ENCODE data around the gene CD300LG. TPM values are rescaled to one million over a fixed set of nuclear protein-coding genes. Genes with fewer than 3 reads are reported as not detected.
"Not testable (repeated sequence)": the region's sequence is repeated elsewhere in the genome, so short reads cannot be mapped to it uniquely, and the experiment has no call there.

CD300LG gene
- polyA plus RNA-seq (2011; rRNA removed) (not detected in 2 replicates), polyA minus RNA-seq (2011; rRNA and poly(A)+ RNA removed) (not detected in 2 replicates)

GRCh38 chr17:43846963-43847371 lies at the start of gene CD300LG:
Gene CD300LG, plus strand, starts transcription at chr17:43847176. Its CDS starts 41 bp downstream, at chr17:43847217.
- DNase-seq (ENCODE audit: low read depth, low spot score) = no peak
- POLR2A ChIA-PET = no interaction called here
- Histone ChIP-seq H3K27me3 (ENCODE audit: control insufficient read depth, insufficient read depth, low read length) (peaks cover 21% of the 10 kb centered on the region), H3K9me3 (ENCODE audit: control insufficient read depth, insufficient read depth, low read length) (no peaks in the 10 kb centered on the region), H3K27ac (ENCODE audit: low read depth, low read length) (no peak within 1 kb of the TSS), H3K4me3 (ENCODE audit: low read depth, low read length) (no peak within 1 kb of the TSS)
- no peak for TF ChIP-seq CTCF (IDR thresholded peaks at IDR 0.05; ENCODE audit: low read depth, low read length)
- CTCF ChIA-PET = interaction anchor here (0.7 to 3.5 kb wide), 28 partner anchors 9 to 270 kb away, joined by 3 to 32 read pairs (median 5); partner anchors contain the start of genes MPP3 and NAGS

GRCh38 chr17:43798024-43798423 lies 49.0 kb upstream of the CD300LG start:
- POLR2A ChIA-PET; H3K27me3 ChIP-seq (ENCODE audit: control insufficient read depth, insufficient read depth, low read length); H3K4me3 ChIP-seq (ENCODE audit: low read depth, low read length); H3K9me3 ChIP-seq (ENCODE audit: control insufficient read depth, insufficient read depth, low read length); H3K27ac ChIP-seq (ENCODE audit: low read depth, low read length); DNase-seq (ENCODE audit: low read depth, low spot score); CTCF ChIA-PET: not testable (repeated sequence)

GRCh38 chr17:43799047-43799446 lies 47.9 kb upstream of the CD300LG start:
- POLR2A ChIA-PET = no interaction called here
- CTCF ChIA-PET = no interaction called here
- H3K4me3 ChIP-seq (ENCODE audit: low read depth, low read length) = no peak overlapping the region
- no peak for TF ChIP-seq CTCF (IDR thresholded peaks at IDR 0.05; ENCODE audit: low read depth, low read length)
- no peak for DNase-seq (ENCODE audit: low read depth, low spot score)
- H3K9me3 ChIP-seq (ENCODE audit: control insufficient read depth, insufficient read depth, low read length) = peaks cover 5% of the 10 kb centered on the region
- no peak overlapping the region for H3K27ac ChIP-seq (ENCODE audit: low read depth, low read length)
- H3K27me3 ChIP-seq (ENCODE audit: control insufficient read depth, insufficient read depth, low read length) = no peaks in the 10 kb centered on the region

GRCh38 chr17:43800736-43801135 lies 46.2 kb upstream of the CD300LG start:
- H3K9me3 ChIP-seq (ENCODE audit: control insufficient read depth, insufficient read depth, low read length) = peaks cover 5% of the 10 kb centered on the region
- POLR2A ChIA-PET = no interaction called here
- no peak for TF ChIP-seq CTCF (IDR thresholded peaks at IDR 0.05; ENCODE audit: low read depth, low read length)
- no peak overlapping the region for H3K27ac ChIP-seq (ENCODE audit: low read depth, low read length)
- DNase-seq (ENCODE audit: low read depth, low spot score) = no peak
- H3K4me3 ChIP-seq (ENCODE audit: low read depth, low read length) = no peak overlapping the region
- CTCF ChIA-PET = interaction anchor here (1.5 kb wide), 1 partner anchor 45 kb away, joined by 5 read pairs; no protein-coding TSS in a partner anchor
- H3K27me3 ChIP-seq (ENCODE audit: control insufficient read depth, insufficient read depth, low read length) = no peaks in the 10 kb centered on the region

- no peak for TF ChIP-seq CTCF (IDR thresholded peaks at IDR 0.05; ENCODE audit: low read depth, low read length)
- peaks cover 5% of the 10 kb centered on the region for H3K9me3 ChIP-seq (ENCODE audit: control insufficient read depth, insufficient read depth, low read length)
- POLR2A ChIA-PET = no interaction called here
- no peak overlapping the region for H3K4me3 ChIP-seq (ENCODE audit: low read depth, low read length)
- CTCF ChIA-PET = no interaction called here
- DNase-seq (ENCODE audit: low read depth, low spot score) = no peak
- no peaks in the 10 kb centered on the region for H3K27me3 ChIP-seq (ENCODE audit: control insufficient read depth, insufficient read depth, low read length)
- H3K27ac ChIP-seq (ENCODE audit: low read depth, low read length) = no peak overlapping the region
These were observed 45.1 kb upstream of the CD300LG start for GRCh38 chr17:43801844-43802243.

- TF ChIP-seq CTCF (IDR thresholded peaks at IDR 0.05; ENCODE audit: low read depth, low read length) = no peak
- H3K9me3 ChIP-seq (ENCODE audit: control insufficient read depth, insufficient read depth, low read length) = no peaks in the 10 kb centered on the region
- CTCF ChIA-PET = no interaction called here
- H3K27ac ChIP-seq (ENCODE audit: low read depth, low read length) = no peak overlapping the region
- POLR2A ChIA-PET = no interaction called here
- H3K27me3 ChIP-seq (ENCODE audit: control insufficient read depth, insufficient read depth, low read length) = no peaks in the 10 kb centered on the region
- no peak overlapping the region for H3K4me3 ChIP-seq (ENCODE audit: low read depth, low read length)
- no peak for DNase-seq (ENCODE audit: low read depth, low spot score)
These were observed 43.2 kb upstream of the CD300LG start for GRCh38 chr17:43803758-43804157.

All from AG04450 (cell line).